IMR-90 (cell line): ENCODE measurements around the gene EIF2AK2.

ENCODE experiments used
- BHLHE40 ChIP-seq: fragments of 150-350 bp; IDR thresholded peaks from 2 replicates; pipeline ENCODE4 v1.6.1; 2016; ENCODE audit warnings: mild to moderate bottlenecking, low read depth, low read length
- CEBPB ChIP-seq: IDR thresholded peaks from 2 replicates; pipeline ENCODE4 v1.6.1; 2012; ENCODE audit warnings: low read depth, low read length, improper control_type of control experiment
- CHD1 ChIP-seq: IDR thresholded peaks from 2 replicates; pipeline ENCODE4 v1.6.1; 2012; ENCODE audit warnings: low read depth, low read length, improper control_type of control experiment
- CTCF ChIP-seq: conservative IDR thresholded peaks from 2 replicates; pipeline ENCODE4 v1.5.1; 2012; ENCODE audit warnings: mild to moderate bottlenecking, low read depth, low read length, improper control_type of control experiment
- FOS ChIP-seq: fragments of 150-350 bp; IDR thresholded peaks from 2 replicates; pipeline ENCODE4 v1.6.1; 2016; ENCODE audit warnings: low read depth, low read length
- MAZ ChIP-seq: IDR thresholded peaks from 2 replicates; pipeline ENCODE4 v1.6.1; 2012; ENCODE audit warnings: low read depth, mild to moderate bottlenecking, low read length, improper control_type of control experiment, moderate library complexity, borderline replicate concordance
- MXI1 ChIP-seq: IDR thresholded peaks from 2 replicates; pipeline ENCODE4 v1.6.1; 2012; ENCODE audit warnings: low read depth, mild to moderate bottlenecking, low read length, moderate library complexity, borderline replicate concordance
- POLR2A ChIP-seq: IDR thresholded peaks from 2 replicates; pipeline ENCODE4 v1.6.1; 2012; ENCODE audit warnings: mild to moderate bottlenecking, low read depth, low read length
- RAD21 ChIP-seq: IDR thresholded peaks from 2 replicates; pipeline ENCODE4 v1.6.1; 2012; ENCODE audit warnings: low read length, improper control_type of control experiment
- RCOR1 ChIP-seq: IDR thresholded peaks from 2 replicates; pipeline ENCODE4 v1.6.1; 2012; ENCODE audit warnings: mild to moderate bottlenecking, low read length, improper control_type of control experiment; ENCODE audit not compliant: insufficient replicate concordance
- RFX5 ChIP-seq: IDR thresholded peaks from 2 replicates; pipeline ENCODE4 v1.8.0; 2012; ENCODE audit warnings: low read depth, mild to moderate bottlenecking, low read length, moderate library complexity
- SMC3 ChIP-seq: fragments of 150-350 bp; IDR thresholded peaks from 2 replicates; pipeline ENCODE4 v1.6.1; 2016; ENCODE audit warnings: low read depth, mild to moderate bottlenecking, antibody characterized with exemption, low read length, moderate library complexity
- USF2 ChIP-seq: fragments of 150-350 bp; IDR thresholded peaks from 2 replicates; pipeline ENCODE4 v1.6.1; 2017; ENCODE audit warnings: mild to moderate bottlenecking, antibody characterized with exemption, low read length, low read depth

- TF ChIP-seq USF2: no peak
- TF ChIP-seq CTCF: no peak
- TF ChIP-seq CEBPB: no peak
- TF ChIP-seq POLR2A: no peak
- TF ChIP-seq RFX5: no peak
- TF ChIP-seq MXI1: no peak
- no peak for TF ChIP-seq BHLHE40
- TF ChIP-seq FOS: no peak
- TF ChIP-seq MAZ: no peak
- TF ChIP-seq CHD1: no peak
- TF ChIP-seq RCOR1: no peak
- no peak for TF ChIP-seq RAD21
- no peak for TF ChIP-seq SMC3
Observed at GRCh38 chr2:37171624-37171950, 14.8 kb upstream of the EIF2AK2 start.
